Lung (tissue), 12 donors: Measurements from ENCODE around the gene EIF5A2. TPM values are rescaled to one million over a fixed set of nuclear protein-coding genes. Genes with fewer than 3 reads are reported as not detected.

Experiments used
- ATAC-seq: fragments of 200-7000 bp; cut with Tn5 transposase; one replicate; pipeline ENCODE4 v1.9.1; 2020; ENCODE audit warnings: moderate number of reproducible peaks; ENCODE audit not compliant: insufficient read depth, low FRiP score
- DNase-seq, 3 donors: peaks; one replicate each; pipeline ENCODE4 v3.0.0-alpha.2; 2013 to 2017
- H3K27ac ChIP-seq, 2 donors: one replicate each; pipeline ENCODE4 v1.5.1; 2013; ENCODE audit warnings: mild to moderate bottlenecking in 2 of 2, moderate library complexity in 2 of 2, control low read depth in 1 of 2, inconsistent platforms in 1 of 2, low read depth in 1 of 2, low read length in 1 of 2
- H3K27me3 ChIP-seq, 3 donors: one replicate each; pipeline ENCODE4 v1.5.1; 2013; ENCODE audit warnings: low read length in 2 of 3; ENCODE audit not compliant: control insufficient read depth in 3 of 3, insufficient read depth in 3 of 3
- H3K36me3 ChIP-seq, 4 donors: one replicate each; pipeline ENCODE4 v1.5.1; 2013; ENCODE audit warnings: low read length in 4 of 4, mild to moderate bottlenecking in 1 of 4, moderate library complexity in 1 of 4; ENCODE audit not compliant: control insufficient read depth in 4 of 4, insufficient read depth in 4 of 4
- H3K4me1 ChIP-seq, 5 donors: one replicate each; pipeline ENCODE4 v1.5.1; 2013; ENCODE audit warnings: low read length in 5 of 5, mild to moderate bottlenecking in 2 of 5, moderate library complexity in 1 of 5; ENCODE audit not compliant: control insufficient read depth in 5 of 5, insufficient read depth in 5 of 5
- H3K4me3 ChIP-seq: one replicate; pipeline ENCODE4 v1.5.1; 2013; ENCODE audit warnings: mild to moderate bottlenecking, control low read depth, moderate library complexity
- H3K9ac ChIP-seq, 2 donors: one replicate each; pipeline ENCODE4 v1.5.1; 2013; ENCODE audit warnings: low read length in 2 of 2, control low read depth in 1 of 2; ENCODE audit not compliant: insufficient read depth in 1 of 2
- H3K9me3 ChIP-seq, 4 donors: one replicate each; pipeline ENCODE4 v1.5.1; 2013; ENCODE audit warnings: low read length in 3 of 4, mild to moderate bottlenecking in 1 of 4, moderate library complexity in 1 of 4; ENCODE audit not compliant: control insufficient read depth in 4 of 4, insufficient read depth in 3 of 4
- WGBS, 2 donors: extraction: QIAGEN DNeasy Blood & Tissue Kit; methylation state at CpG; one replicate each; pipeline ENCODE4 v1.1.7; 2013; 5-methylcytosine and 5-hydroxymethylcytosine counted together
- polyA plus RNA-seq, 2 donors: library from polyadenylated mRNA; stranded (reverse); fragments of 200-250 nt; gene quantifications; one replicate each; pipeline ENCODE4 v1.2.1, GENCODE V29; 2013
- total RNA-seq, 2 donors: library from RNA; depleted of rRNA in 1 of 2; stranded (reverse); fragments of >200 nt in 1 of 2; gene quantifications; one replicate each; pipeline ENCODE4 v1.2.1, GENCODE V29; 2014 to 2021
- TF ChIP-seq, protein P1 (sequence below): IDR thresholded peaks from 2 replicates; pipeline ENCODE4 v1.5.1; 2012; ENCODE audit warnings: mild to moderate bottlenecking; ENCODE audit errors: control extremely low read depth, extremely low read depth
- donor health status: control.
- donor health status: control.
- donor health status: Bipolar disorder and iron deficiency.
- donor health status: healthy.
- donor health status: DM: yes; HTN: yes; CAD: no.

EIF5A2 gene
- total and polyA plus RNA-seq, 4 donors, result 1.4 to 4.6 (median 4.4) TPM

DNA sequence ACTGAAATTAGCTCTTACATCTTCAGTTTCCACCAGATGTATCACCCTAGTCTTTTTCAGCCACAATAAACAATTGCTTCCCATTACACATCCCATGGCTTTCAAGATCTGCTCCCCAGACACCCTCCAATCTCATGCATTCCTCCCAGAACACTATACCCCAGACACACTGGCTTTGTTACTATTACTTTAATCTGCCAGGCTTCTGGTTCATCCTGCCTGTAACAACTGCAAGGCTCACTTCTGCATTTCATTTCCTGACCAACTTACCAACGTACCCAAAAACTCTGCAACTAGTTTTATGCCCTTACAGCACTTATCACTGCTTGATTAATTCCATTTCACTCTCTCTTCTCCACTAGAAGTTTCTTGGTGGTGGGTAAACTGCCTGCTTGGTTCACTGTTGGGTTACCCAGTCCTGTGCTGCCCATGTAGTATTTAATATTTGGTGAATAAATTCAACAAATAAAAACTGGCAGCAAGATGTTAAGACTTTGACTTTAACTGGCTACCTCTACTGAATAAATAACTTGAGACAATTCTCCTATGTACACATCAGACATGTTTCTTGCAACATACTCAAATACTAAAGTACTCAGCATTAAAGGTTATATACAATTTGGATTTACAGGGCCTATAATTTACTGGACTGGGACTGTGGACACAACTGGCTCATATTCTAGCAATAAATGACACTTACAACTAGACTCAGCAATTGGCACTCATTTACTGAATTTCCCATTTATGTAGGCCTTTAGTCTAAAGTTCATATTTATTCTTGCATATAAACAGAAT, 41.1 kb downstream of the EIF5A2 start:
- H3K27ac ChIP-seq, result no peak overlapping the region
- WGBS, 2 donors, result 23 to 33% methylated on average over 1 of the region's 1 CpG
- TF ChIP-seq, protein P1, sequence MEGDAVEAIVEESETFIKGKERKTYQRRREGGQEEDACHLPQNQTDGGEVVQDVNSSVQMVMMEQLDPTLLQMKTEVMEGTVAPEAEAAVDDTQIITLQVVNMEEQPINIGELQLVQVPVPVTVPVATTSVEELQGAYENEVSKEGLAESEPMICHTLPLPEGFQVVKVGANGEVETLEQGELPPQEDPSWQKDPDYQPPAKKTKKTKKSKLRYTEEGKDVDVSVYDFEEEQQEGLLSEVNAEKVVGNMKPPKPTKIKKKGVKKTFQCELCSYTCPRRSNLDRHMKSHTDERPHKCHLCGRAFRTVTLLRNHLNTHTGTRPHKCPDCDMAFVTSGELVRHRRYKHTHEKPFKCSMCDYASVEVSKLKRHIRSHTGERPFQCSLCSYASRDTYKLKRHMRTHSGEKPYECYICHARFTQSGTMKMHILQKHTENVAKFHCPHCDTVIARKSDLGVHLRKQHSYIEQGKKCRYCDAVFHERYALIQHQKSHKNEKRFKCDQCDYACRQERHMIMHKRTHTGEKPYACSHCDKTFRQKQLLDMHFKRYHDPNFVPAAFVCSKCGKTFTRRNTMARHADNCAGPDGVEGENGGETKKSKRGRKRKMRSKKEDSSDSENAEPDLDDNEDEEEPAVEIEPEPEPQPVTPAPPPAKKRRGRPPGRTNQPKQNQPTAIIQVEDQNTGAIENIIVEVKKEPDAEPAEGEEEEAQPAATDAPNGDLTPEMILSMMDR, result no peak
- no peak overlapping the region for H3K4me3 ChIP-seq
- DNase-seq (no peak), ATAC-seq (no peak)
- peaks cover 3 to 26% (median 7%) of the 10 kb centered on the region in 5 donors for H3K4me1 ChIP-seq
- no peaks in the 10 kb centered on the region for H3K27me3 ChIP-seq
- H3K9ac ChIP-seq, result no peak overlapping the region
- H3K9me3 ChIP-seq, result no peaks in the 10 kb centered on the region
- H3K36me3 ChIP-seq, result peaks cover 11 to 21% (median 17%) of the 10 kb centered on the region in 4 donors

DNA sequence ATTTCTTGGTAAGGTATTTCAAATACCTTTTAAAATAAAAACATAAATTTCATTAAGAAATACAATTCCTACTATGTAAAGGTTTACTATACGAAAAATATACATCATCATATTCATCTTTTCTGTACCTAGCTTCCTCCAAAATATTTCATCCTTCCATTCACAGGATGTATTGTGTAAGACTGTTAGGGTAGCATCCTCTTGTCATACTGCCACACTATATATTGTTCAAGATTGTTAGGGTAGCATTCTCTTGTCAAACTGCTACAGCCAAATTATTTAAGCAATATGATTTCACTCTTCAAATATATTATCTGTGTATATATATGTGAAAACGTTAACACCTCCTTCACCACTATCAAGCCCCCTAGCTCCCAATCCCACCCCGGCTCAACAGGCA, 41.9 kb downstream of the EIF5A2 start:
- no peak for DNase-seq
- ATAC-seq, result no peak
- no peaks in the 10 kb centered on the region for H3K9me3 ChIP-seq
- TF ChIP-seq, protein P1, result no peak
- H3K4me1 ChIP-seq, result peaks cover 3 to 26% (median 7%) of the 10 kb centered on the region in 5 donors
- 73 to 86% methylated on average over 3 of the region's 3 CpGs for WGBS, 2 donors
- no peaks in the 10 kb centered on the region for H3K27me3 ChIP-seq
- peaks cover 11 to 21% (median 17%) of the 10 kb centered on the region in 4 donors for H3K36me3 ChIP-seq
- H3K9ac ChIP-seq, result no peak overlapping the region
- no peak overlapping the region for H3K4me3 ChIP-seq
- no peak overlapping the region for H3K27ac ChIP-seq

DNA sequence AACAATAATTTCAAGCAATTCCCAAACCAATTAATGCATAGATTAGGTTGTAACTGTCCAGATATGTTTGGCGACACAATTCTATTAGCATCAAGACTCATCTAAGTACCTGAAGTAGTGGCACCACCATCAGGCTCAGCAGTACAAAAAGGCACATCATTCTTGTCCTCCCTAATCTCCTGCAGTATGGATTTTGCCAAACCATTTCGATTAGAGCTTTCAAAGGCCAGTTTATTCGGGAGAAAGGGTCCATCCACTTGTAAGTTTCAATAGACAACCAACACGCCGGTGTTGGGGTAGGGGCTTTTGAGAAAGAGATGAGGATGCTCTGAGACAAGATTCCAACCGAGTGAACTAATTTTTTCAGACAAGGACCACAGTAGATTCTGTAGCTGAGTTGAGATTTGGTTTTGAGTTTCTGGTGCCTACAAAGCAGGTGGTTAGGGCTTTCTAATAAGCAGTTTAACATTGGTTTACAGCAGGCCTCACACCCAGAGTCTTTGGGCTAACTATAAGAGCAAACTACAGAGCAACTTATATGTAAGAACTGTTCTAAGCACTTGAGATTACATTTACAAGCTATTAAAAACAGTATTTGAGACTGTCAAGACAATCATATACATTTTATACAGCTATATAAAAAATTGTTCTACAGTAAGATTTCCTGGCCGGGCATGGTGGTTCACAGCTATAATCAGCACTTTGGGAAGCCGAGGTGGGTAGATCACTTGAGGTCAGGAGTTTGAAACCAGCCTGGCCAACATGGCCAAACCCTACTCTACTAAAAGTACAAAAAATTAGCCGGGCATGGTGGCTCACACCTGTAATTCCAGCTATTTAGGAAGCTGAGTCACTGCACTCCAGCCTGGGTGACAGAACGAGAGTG, 43.0 kb downstream of the EIF5A2 start:
- Histone ChIP-seq H3K9me3 (no peaks in the 10 kb centered on the region), H3K36me3 (peaks cover 11 to 21% (median 17%) of the 10 kb centered on the region in 4 donors), H3K4me3 (no peak overlapping the region), H3K27ac (no peak overlapping the region), H3K27me3 (no peaks in the 10 kb centered on the region), H3K4me1 (peaks cover 2 to 22% (median 7%) of the 10 kb centered on the region in 5 donors), H3K9ac (no peak overlapping the region)
- 88 to 91% methylated on average over 10 of the region's 10 CpGs for WGBS, 2 donors
- TF ChIP-seq, protein P1, result no peak
- DNase-seq, result no peak
- no peak for ATAC-seq
